ENCODE results near the gene TM7SF3.
"Not testable (repeated sequence)": the region's sequence is repeated elsewhere in the genome, so short reads cannot be mapped to it uniquely, and the experiment has no call there.

Gene TM7SF3

GRCh38 chr12:27014085-27014858, at the start of gene TM7SF3:
TM7SF3 (minus strand) TSS chr12:27014384; CDS start chr12:27014168, 216 bp downstream.
- H3K4me3 Mint-ChIP-seq, result peak within 1 kb of the TSS; percentile 93 to 95
- H3K27me3 Mint-ChIP-seq, result no peaks in the 10 kb centered on the region
- H3K4me1 Mint-ChIP-seq, result peaks cover 21 to 39% of the 10 kb centered on the region in 2 donors
- peaks cover 0 to 11% of the 10 kb centered on the region in 2 donors for H3K36me3 Mint-ChIP-seq
- H3K9me3 Mint-ChIP-seq, result no peaks in the 10 kb centered on the region
- ATAC-seq (replicated peaks), result peak; percentile 82 to 92
- peak; percentile 93 for DNase-seq
- H3K27ac Mint-ChIP-seq, result peak within 1 kb of the TSS; percentile 94

DNA sequence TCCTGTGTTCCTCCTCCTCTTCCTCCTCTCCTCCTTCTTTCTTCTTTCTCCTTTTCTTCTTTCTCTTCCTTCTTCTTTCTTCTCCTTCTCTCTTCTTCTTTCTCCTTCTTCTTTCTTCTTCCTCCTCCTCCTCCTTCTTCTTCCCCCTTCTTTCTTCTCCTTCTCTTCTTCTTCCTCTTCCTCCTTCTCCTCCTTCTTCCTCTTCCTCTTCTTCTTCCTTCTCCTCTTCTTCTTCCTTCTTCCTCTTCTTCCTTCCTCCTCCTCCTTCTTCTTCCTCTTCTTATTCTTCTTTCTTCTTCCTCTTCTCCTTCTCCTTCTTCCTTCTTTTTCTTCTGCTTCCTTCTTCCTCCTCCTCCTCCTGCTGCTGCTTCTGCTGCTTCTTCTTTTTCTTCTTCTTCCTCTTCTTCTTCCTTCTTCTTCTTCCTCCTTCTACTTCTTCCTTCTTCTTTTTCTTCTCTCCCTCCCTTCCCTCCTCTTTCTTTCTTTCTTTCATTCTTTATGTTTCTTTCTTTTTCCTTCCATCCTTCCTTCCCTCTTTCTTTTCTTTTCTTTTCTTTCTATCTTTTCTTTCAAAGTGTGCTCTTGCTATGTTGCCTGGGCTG, 49.2 kb upstream of the TM7SF3 start:
- Mint-ChIP-seq H3K36me3 (peaks cover 16 to 29% of the 10 kb centered on the region in 2 donors), H3K27ac (peak overlapping the region; percentile 44), H3K4me3 (peak overlapping the region in 1 of 2 donors; percentile 46)

GRCh38 chr12:27061317-27061716, 47.1 kb upstream of the TM7SF3 start:
- H3K27ac Mint-ChIP-seq, result no peak overlapping the region
- peaks cover 12 to 23% of the 10 kb centered on the region in 2 donors for H3K4me1 Mint-ChIP-seq

More for the DNA sequence above, 49.2 kb upstream of the TM7SF3 start:
- peaks cover 15 to 16% of the 10 kb centered on the region in 2 donors for H3K9me3 Mint-ChIP-seq
- H3K4me1 Mint-ChIP-seq, result peaks cover 12 to 23% of the 10 kb centered on the region in 2 donors
- ATAC-seq (replicated peaks) (no peak), DNase-seq (no peak)
- no peaks in the 10 kb centered on the region for H3K27me3 Mint-ChIP-seq

GRCh38 chr12:27060740-27061139, 46.6 kb upstream of the TM7SF3 start:
- no peak for ATAC-seq (replicated peaks)
- Mint-ChIP-seq H3K27me3 (no peaks in the 10 kb centered on the region), H3K4me1 (peaks cover 12 to 21% of the 10 kb centered on the region in 2 donors), H3K27ac (no peak overlapping the region), H3K4me3 (no peak overlapping the region), H3K36me3 (peaks cover 16 to 27% of the 10 kb centered on the region in 2 donors), H3K9me3 (peaks cover 15 to 16% of the 10 kb centered on the region in 2 donors)
- no peak for DNase-seq

More at GRCh38 chr12:27061317-27061716, 47.1 kb upstream of the TM7SF3 start:
- ATAC-seq (replicated peaks) (no peak), DNase-seq (no peak)
- Mint-ChIP-seq H3K4me3 (no peak overlapping the region), H3K27me3 (no peaks in the 10 kb centered on the region), H3K9me3 (peaks cover 15 to 16% of the 10 kb centered on the region in 2 donors), H3K36me3 (peaks cover 16 to 27% of the 10 kb centered on the region in 2 donors)

DNA sequence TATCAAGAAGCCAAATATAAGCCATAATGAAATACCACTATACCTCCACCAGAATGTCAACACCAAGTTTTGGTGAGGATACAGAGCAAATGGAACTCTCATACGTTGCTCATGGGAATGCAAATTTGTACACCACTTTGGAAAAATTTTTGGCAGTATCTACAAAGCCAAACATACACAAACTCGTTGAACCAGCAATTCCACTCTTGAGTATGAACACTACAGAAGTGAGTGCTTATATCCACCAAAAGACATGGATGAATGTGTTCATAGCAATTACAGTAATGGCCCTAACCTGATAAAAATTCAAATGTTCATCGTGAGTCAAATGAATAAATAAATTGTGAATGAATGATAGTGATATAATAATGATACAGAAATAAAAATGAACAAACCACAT, 43.4 kb upstream of the TM7SF3 start:
- H3K9me3 Mint-ChIP-seq, result peaks cover 6 to 7% of the 10 kb centered on the region in 2 donors
- H3K4me1 Mint-ChIP-seq, result no peaks in the 10 kb centered on the region
- ATAC-seq (replicated peaks) (no peak), DNase-seq (no peak)
- no peaks in the 10 kb centered on the region for H3K27me3 Mint-ChIP-seq
- H3K36me3 Mint-ChIP-seq, result peaks cover 12 to 22% of the 10 kb centered on the region in 2 donors
- H3K27ac Mint-ChIP-seq, result no peak overlapping the region
- H3K4me3 Mint-ChIP-seq, result no peak overlapping the region

- no peak overlapping the region for H3K4me3 Mint-ChIP-seq
- ATAC-seq (replicated peaks) (no peak), DNase-seq (no peak)
- H3K27ac Mint-ChIP-seq, result no peak overlapping the region
- H3K4me1 Mint-ChIP-seq, result no peaks in the 10 kb centered on the region
- H3K36me3 Mint-ChIP-seq, result peaks cover 12 to 20% of the 10 kb centered on the region in 2 donors
- H3K9me3 Mint-ChIP-seq, result no peaks in the 10 kb centered on the region
- H3K27me3 Mint-ChIP-seq, result no peaks in the 10 kb centered on the region
Observed at GRCh38 chr12:27055966-27056365, 41.8 kb upstream of the TM7SF3 start.

GRCh38 chr12:27052742-27053141, 38.6 kb upstream of the TM7SF3 start:
- ATAC-seq (replicated peaks) (no peak), DNase-seq (no peak)
- H3K4me1 Mint-ChIP-seq, result no peaks in the 10 kb centered on the region
- no peak overlapping the region for H3K27ac Mint-ChIP-seq
- no peaks in the 10 kb centered on the region for H3K9me3 Mint-ChIP-seq
- peaks cover 3 to 13% of the 10 kb centered on the region in 2 donors for H3K36me3 Mint-ChIP-seq
- no peaks in the 10 kb centered on the region for H3K27me3 Mint-ChIP-seq
- no peak overlapping the region for H3K4me3 Mint-ChIP-seq

GRCh38 chr12:27052176-27052575, 38.0 kb upstream of the TM7SF3 start:
- Mint-ChIP-seq H3K27ac (no peak overlapping the region), H3K36me3 (peaks cover 3 to 9% of the 10 kb centered on the region in 2 donors), H3K9me3 (no peaks in the 10 kb centered on the region), H3K27me3 (no peaks in the 10 kb centered on the region), H3K4me3 (no peak overlapping the region), H3K4me1 (no peaks in the 10 kb centered on the region)
- DNase-seq (no peak), ATAC-seq (replicated peaks) (no peak)

DNA sequence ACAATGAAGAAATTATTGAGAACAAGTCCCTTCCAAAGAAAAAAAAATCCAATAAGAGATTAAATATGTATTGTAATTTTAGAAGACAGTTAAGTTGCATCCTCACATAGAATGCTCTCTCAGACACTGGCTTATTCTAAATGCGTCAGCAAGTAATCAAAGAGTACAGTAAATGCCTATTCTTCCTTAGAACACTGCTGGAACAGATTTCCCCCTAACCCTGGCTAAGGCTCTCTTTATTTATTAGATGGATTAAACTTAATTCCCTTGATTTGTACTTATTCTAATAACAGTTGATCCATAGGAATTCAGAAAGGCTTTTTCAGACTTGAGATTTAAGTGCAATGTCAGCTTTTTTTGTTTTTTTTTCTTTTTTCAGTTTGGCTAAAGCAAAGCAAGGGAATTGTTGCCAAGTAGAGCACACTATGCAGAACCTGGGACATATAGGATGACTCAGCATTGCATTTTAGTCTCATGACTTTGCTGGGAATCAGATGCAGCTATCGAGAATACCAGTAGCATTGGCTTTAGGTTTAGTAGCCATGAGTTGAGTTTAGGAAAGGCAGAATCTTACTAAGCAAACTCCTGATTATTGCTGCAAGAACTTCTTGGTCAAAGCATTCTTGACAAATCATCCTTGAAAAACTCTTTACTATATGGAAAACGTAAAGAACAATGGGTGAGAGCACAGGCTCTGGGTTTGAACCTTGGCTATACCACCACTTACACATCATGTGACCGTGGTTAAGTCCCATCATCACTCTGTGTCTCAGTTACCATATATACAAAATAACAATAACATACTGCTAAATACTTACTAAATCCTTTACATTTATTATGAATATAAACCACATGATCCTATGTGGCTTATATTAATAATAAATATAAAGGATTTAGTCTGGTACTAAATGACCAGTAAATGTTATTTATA, 34.9 kb upstream of the TM7SF3 start:
- Mint-ChIP-seq H3K9me3 (peaks cover 0 to 3% of the 10 kb centered on the region in 2 donors), H3K36me3 (peaks cover 3 to 13% of the 10 kb centered on the region in 2 donors), H3K4me3 (no peak overlapping the region), H3K27ac (no peak overlapping the region), H3K4me1 (no peaks in the 10 kb centered on the region), H3K27me3 (no peaks in the 10 kb centered on the region)
- ATAC-seq (replicated peaks), result no peak
- no peak for DNase-seq

- not testable (repeated sequence) for H3K27ac Mint-ChIP-seq; H3K4me3 Mint-ChIP-seq; ATAC-seq (replicated peaks); H3K4me1 Mint-ChIP-seq; H3K27me3 Mint-ChIP-seq; DNase-seq
- peaks cover 10 to 20% of the 10 kb centered on the region in 2 donors for H3K9me3 Mint-ChIP-seq
- peaks cover 8 to 31% of the 10 kb centered on the region in 2 donors for H3K36me3 Mint-ChIP-seq
Observed at GRCh38 chr12:27042018-27042417, 27.8 kb upstream of the TM7SF3 start.

GRCh38 chr12:27040637-27041036, 26.5 kb upstream of the TM7SF3 start:
- peaks cover 12 to 34% of the 10 kb centered on the region in 2 donors for H3K36me3 Mint-ChIP-seq
- ATAC-seq (replicated peaks); DNase-seq; H3K4me3 Mint-ChIP-seq; H3K27me3 Mint-ChIP-seq; H3K4me1 Mint-ChIP-seq; H3K27ac Mint-ChIP-seq: not testable (repeated sequence)
- peaks cover 10 to 20% of the 10 kb centered on the region in 2 donors for H3K9me3 Mint-ChIP-seq

- ATAC-seq (replicated peaks), result no peak
- H3K27ac Mint-ChIP-seq, result no peak overlapping the region
- H3K27me3 Mint-ChIP-seq, result no peaks in the 10 kb centered on the region
- DNase-seq, result no peak
- H3K4me1 Mint-ChIP-seq, result no peaks in the 10 kb centered on the region
- H3K9me3 Mint-ChIP-seq, result no peaks in the 10 kb centered on the region
- peaks cover 38 to 43% of the 10 kb centered on the region in 2 donors for H3K36me3 Mint-ChIP-seq
- H3K4me3 Mint-ChIP-seq, result no peak overlapping the region
Observed at GRCh38 chr12:27034607-27035293, 20.6 kb upstream of the TM7SF3 start.

GRCh38 chr12:27032679-27033078, 18.5 kb upstream of the TM7SF3 start:
- DNase-seq (no peak), ATAC-seq (replicated peaks) (no peak)
- H3K4me1 Mint-ChIP-seq, result no peaks in the 10 kb centered on the region
- H3K27me3 Mint-ChIP-seq, result no peaks in the 10 kb centered on the region
- H3K4me3 Mint-ChIP-seq, result no peak overlapping the region
- H3K36me3 Mint-ChIP-seq, result peaks cover 39 to 52% of the 10 kb centered on the region in 2 donors
- H3K9me3 Mint-ChIP-seq, result no peaks in the 10 kb centered on the region
- no peak overlapping the region for H3K27ac Mint-ChIP-seq
